HuH-7.5 (cell line): Measurements from ENCODE around the gene NIPSNAP2.
"Not testable (repeated sequence)": the region's sequence is repeated elsewhere in the genome, so short reads cannot be mapped to it uniquely, and the experiment has no call there.

Experiments used
- DNase-seq: peaks from one replicate; pipeline ENCODE4 v3.0.0; 2011; ENCODE audit warnings: low spot score

The NIPSNAP2 gene

DNA sequence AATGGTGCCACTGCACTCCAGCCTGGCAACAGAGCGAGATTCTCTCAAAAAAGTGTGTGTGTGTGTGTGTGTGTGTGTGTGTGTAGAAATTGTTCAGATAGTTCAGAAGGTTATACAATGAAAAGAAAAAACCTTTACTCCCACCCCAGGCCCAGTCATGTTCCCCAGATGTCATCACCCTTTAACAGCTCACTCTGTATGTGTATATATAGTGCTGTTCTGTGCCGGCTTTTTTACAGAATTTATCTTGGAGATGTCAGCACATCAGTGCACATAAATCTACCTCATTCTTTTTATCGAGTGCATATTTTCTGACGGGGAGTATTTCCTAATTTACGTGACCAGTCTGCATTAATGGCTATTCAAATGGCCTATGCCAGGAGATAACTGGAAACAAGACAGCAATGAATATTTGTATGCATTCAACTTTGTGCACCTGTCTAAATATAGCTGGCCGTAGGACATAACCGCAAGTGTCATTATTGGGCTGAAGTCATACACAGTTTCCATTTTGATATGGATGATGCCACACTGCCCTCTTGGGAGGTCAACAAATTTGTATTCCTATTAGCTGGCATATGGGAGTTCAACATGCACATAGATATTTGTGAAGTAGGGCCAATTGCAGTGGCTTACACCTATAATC is 11.7 kb downstream of the NIPSNAP2 start:
- DNase-seq: no peak

DNA sequence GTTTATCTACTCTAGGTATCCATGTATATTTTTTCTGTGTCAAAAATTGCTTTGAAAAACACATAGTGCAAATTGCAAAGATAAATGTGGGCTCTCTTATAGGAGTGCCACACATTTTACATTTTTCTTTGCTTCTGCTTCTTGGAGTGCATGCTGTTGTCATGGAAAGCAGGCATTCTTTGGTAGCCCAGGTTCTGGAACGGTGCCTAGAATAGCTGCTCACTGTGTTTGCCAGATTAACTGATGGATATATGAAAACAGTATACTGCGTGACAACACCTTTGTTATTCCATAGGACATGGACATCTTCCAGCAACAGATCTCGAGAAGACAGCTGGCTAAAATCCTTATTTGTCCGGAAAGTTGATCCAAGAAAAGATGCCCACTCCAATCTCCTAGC is 13.4 kb downstream of the NIPSNAP2 start:
- DNase-seq: no peak

DNA sequence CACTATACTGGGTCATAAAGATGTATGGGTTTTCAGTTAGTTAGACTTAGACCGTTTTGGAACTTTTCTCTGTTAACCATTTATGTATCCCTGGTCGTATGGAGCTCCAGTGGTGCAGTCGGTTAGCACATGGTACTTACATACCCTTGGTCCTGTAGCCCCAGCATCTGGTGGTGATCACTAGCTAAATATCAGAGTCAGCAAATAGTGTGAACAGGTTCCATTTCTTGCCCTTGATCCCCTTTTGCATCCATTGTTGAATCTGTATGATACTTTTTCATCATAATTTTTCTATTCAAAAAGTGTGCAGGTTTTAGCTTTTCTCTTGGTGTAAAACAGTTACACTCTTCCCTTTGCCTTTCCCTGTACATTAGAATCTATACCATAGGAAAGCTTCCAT is 15.9 kb downstream of the NIPSNAP2 start:
- no peak for DNase-seq

DNA sequence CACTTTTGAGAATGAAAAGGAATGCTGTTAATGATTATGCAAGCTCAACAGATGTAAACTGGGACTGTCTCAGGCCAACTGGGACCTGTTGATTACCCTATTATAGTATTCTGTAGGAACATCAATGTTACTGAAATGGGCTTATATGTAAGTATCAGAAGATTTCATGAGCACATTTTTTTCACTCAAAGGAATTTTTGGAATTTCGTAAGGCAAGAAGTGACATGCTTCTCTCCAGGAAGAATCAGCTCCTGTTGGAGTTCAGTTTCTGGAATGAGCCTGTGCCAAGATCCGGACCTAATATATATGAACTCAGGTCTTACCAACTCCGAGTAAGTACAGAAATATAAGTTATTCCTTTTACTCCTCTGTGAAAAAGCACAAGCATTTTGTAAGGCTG is 19.2 kb downstream of the NIPSNAP2 start:
- no peak for DNase-seq

DNA sequence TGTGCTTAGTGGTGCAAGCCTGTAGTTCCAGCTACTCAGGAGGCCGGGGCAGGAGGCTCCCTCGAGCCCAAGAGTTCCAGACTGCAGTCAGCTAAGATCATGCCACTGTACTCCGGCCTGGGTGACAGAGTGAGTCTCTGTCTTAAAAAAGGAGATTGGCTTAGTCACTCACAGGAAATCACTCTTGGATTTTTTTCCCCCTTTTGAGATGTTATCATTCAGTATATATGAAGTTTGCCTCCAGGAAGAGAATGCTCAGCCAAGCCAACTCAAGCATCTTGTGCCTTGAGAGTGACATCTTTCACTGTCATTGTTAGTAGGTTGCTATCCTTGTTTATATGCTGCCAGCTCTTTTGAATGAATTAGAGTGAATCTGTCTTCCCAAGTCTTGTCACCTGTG is 28.0 kb downstream of the NIPSNAP2 start:
- no peak for DNase-seq

DNA sequence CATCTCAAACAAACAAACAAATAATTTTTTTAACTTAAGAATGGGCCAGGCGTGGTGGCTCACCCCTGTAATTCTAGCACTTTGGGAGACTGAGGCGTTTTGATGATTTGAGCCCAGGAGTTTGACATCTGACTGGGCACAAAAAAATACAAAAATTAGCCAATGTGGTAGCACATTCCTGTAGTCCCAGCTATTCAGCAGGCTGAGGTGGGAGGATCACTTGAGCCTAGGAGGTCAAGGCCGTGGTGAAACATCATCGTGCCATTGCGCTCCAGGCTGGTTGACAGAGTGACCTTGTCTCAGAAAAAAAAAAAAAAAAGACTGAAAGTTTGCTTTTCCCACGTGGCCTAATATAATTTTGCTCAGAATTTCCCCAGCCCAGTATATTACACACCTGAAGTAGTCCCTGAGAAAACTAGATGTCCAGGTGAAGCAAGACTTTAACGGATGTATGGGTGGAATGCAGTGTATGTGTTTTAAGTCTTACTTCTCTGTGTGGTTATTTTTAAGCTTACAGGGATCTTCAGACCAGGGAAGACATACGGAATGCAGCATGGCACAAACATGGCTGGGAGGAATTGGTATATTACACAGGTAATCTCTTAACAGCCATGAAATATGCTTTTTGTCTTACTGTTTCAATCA is 32.6 kb downstream of the NIPSNAP2 start:
- no peak for DNase-seq

GRCh38 chr7:56003749-56004148 is 39.4 kb downstream of the NIPSNAP2 start:
- no peak for DNase-seq

DNA sequence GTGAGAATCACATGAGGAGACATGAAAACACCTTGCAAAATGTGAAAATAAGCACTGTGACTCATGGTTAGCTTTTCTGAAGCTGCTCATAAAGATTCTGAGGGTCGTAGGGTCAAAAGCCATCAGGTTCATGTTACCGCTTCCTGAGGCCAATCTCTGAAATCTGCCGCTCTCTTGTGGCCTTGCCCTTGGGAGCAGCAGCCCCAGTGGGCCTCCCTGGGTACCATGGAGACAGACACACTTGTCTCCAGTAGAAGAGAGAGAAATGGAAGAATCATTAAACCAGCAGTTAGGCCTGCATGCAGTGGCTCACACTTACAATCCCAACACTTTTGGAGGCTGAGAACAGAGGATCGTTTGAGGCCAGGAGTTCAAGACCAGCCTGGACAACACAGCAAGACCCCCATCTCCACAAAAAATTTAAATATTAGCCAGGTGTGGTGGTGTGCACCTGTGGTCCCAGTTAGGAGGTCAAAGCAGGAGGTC is 42.8 kb downstream of the NIPSNAP2 start:
- peak; percentile 52 for DNase-seq

DNA sequence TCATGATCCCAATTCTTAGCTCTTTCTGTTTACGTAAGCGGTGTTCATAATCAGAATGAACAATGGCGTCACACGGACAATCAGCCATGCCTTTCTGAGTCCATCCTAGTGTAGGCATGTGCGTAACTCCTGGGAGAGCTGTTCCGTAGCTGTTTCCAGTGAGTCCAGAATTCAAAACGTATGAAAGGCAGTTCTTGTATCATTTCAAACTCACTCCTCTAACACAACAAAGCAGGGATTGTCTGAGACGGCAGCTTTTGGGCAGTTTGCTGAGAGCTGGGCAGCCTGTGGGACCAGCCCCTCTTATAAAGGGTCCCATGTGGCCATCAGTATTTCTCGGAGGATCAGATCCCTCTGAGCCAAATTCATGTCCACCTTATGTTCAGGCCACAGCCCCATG is 43.5 kb downstream of the NIPSNAP2 start:
- DNase-seq: no peak

GRCh38 chr7:56009695-56010094 is 45.3 kb downstream of the NIPSNAP2 start:
- no peak for DNase-seq

- not testable (repeated sequence) for DNase-seq
Measured at GRCh38 chr7:56017015-56017414, 52.6 kb downstream of the NIPSNAP2 start.

GRCh38 chr7:56019501-56019900 is 55.1 kb downstream of the NIPSNAP2 start:
- DNase-seq: no peak

GRCh38 chr7:56023500-56023899 is 59.1 kb downstream of the NIPSNAP2 start:
- no peak for DNase-seq

- no peak for DNase-seq
Measured at GRCh38 chr7:56026538-56026937, 62.2 kb downstream of the NIPSNAP2 start.

GRCh38 chr7:56028942-56029630 is 64.7 kb downstream of the NIPSNAP2 start:
- peak; percentile 76 for DNase-seq

DNA sequence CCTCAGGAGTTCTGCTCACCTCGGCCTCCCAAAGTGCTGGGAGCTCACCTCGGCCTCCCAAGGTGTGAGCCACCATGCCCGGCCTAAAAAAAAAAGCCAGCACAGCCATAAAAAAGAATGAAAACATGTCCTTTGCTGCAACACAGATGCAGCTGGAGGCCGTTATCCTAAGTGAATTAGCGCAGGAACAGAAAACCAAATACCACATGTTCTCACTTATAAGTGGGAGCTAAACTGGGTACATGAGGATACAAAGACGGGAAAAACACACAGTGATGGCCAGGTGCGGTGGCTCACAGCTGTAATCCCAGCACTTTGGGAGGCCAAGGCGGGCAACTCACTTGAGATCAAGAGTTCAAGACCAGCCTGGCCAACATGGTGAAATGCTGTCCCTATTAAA is 66.0 kb downstream of the NIPSNAP2 start:
- DNase-seq: no peak

DNA sequence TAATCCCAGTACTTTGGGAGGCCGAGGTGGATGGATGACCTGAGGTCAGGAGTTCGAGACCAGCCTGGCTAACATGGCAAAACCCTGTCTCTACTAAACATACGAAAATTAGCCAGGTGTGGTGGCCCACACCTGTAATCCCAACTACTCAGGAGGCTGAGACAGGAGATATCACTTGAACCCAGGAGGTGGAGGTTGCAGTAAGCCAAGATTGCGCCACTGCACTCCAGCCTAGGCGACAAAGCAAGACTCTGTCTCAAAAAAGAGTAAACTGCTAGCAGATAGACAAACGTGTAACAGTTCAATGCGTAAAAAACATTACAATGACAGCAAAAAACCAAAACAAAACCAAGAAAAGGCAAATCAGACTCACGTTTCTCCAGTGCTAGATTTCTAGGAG is 67.2 kb downstream of the NIPSNAP2 start:
- not testable (repeated sequence) for DNase-seq

DNA sequence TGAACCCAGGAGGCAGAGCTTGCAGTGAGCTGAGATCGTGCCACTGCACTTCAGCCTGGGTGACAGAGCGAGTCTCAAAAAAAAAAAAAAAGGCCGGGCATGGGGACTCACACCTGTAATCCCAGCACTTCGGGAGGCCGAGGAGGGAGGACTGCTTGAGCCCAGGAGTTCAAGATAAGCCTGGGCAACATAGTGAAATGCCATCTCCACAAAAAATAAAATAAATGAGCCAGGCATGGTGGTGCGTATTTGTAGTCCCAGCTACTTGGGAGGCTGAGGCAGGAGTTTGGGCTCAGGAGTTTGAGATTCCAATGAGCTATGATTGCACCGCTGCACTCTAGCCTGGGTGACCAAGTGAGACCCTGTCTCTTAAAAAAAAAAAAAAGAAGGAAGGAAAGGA is 68.2 kb downstream of the NIPSNAP2 start:
- DNase-seq: not testable (repeated sequence)

DNA sequence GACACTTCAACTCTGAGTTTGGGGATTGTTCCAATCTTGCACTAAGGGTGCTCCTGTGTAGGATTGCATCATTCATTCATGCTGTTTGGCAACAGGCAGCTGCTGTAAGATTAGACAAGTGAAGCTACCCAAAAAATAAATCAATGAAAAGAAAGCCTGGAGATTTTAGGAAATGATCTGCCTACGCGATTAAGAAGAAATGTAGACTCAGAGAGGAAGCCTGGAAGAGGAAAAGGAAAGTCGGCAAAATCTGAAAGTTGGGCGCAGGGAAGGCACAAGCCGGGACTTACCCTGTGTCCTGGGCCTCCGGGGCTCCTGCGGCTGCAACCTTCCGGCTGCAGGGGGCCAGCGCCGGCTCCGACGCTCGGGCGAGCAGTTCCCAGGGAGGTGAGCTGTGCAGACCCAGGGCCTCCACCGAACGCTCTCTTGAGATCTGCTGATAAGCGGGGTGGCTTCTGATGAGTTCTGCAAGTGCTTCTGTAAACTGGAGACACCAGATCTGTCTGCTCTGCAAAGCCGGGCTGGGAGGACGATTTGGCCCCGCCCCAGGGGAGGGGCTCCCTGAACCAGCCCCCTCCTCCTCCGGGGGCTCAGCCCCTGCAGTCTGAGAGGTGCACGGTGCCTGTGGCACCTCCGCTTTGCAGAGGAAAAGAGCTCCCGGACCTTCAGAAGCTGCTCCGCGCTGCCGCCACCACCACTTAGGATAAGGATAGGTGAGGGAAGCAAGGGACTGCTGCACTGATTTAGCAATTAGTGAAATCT is 69.5 kb downstream of the NIPSNAP2 start:
- DNase-seq: peak; percentile 81

GRCh38 chr7:56040730-56041129 is 76.3 kb downstream of the NIPSNAP2 start:
- no peak for DNase-seq

DNA sequence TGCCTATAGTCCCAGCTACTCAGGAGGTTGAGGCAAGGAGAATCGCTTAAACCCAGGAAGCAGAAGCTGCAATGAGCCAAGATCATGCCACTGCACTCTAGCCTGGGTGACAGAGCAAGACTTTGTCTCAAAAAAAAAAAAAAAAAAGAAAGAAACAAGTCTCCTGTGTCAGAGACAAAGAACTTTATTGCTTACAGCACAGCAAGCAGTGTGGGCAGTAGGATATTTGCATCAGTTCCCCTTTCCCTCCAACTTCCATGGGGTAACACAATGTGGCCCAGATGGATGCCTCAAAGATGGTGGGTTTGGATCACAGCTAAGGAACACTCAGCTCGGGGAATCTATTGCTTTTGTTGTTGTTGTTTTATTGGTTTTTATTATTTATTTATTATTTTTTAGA is 81.4 kb downstream of the NIPSNAP2 start:
- DNase-seq: not testable (repeated sequence)

GRCh38 chr7:56046721-56047445 is 82.5 kb downstream of the NIPSNAP2 start:
- no peak for DNase-seq
